GM21447 (cell line): ENCODE measurements around the gene TCOF1.

Experiments used
- ATAC-seq: cut with Tn5 transposase; IDR thresholded peaks from one replicate; pipeline ENCODE4 v1.9.1; 2021; ENCODE audit not compliant: unreplicated experiment

TCOF1 gene

DNA sequence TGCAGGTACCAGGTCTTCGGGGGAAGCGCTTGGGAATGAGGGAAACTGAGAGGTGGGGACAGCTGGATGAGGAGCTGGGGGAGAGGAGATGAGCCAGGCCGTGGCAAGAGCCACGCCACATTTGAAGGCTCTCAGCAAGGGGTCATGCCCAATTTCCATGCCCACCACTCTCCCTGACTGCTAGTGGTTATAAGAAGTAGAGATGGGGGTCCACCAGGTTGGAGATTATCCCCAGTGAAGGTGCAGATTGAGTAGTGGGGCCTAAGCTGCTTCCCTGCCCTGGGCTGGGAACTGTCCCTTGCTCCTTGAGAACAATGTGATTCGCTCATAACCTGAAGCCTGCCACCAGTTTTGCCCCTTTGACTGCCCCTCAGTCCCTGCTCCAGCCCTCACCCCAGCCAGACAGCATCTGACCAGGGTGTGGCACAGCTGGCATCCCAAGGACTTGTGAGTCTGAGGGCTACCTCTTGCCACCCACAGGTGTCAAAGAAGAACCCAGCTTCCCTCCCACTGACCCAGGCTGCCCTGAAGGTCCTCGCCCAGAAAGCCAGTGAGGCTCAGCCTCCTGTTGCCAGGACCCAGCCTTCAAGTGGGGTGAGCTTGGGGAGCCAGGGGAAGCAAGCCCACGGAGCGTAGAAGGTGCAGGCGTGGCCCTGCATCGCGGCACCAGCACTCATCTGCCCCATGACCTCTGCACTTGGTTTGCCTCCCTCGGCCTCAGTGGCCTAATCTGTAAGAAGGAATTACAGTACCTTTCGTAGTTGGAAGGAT, 33.8 kb downstream of the TCOF1 start:
- ATAC-seq: no peak

DNA sequence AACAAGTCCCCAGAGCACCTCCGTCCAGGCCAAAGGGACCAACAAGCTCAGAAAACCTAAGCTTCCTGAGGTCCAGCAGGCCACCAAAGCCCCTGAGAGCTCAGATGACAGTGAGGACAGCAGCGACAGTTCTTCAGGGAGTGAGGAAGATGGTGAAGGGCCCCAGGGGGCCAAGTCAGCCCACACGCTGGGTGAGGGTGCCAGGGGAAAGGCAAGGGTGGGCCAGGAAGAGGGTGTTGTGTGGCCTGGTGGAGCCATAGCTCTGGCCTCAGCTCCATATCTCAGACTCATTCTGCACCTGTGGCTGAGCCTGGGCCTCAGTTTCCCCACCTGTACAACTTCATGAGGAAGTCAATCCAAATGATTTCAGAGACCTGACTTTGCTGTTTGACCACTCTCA, 34.5 kb downstream of the TCOF1 start:
- no peak for ATAC-seq

DNA sequence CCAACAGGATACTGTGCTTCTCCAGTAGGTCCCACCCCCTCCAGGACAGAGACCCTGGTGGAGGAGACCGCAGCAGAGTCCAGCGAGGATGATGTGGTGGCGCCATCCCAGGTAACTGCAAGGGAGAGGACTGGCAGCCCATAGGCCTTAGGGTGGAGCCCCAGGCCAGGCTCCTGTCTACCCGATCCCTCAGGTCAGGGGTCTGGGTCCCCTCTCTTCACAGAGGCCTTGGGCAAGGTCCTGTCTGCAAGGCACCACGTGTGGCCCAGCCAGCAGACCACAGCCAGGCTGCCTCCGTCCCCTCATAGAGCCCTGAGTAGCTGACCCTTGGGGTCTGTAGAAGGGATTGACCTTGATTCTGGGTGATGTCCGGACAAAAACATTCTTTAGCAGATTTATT, 35.2 kb downstream of the TCOF1 start:
- ATAC-seq: no peak

DNA sequence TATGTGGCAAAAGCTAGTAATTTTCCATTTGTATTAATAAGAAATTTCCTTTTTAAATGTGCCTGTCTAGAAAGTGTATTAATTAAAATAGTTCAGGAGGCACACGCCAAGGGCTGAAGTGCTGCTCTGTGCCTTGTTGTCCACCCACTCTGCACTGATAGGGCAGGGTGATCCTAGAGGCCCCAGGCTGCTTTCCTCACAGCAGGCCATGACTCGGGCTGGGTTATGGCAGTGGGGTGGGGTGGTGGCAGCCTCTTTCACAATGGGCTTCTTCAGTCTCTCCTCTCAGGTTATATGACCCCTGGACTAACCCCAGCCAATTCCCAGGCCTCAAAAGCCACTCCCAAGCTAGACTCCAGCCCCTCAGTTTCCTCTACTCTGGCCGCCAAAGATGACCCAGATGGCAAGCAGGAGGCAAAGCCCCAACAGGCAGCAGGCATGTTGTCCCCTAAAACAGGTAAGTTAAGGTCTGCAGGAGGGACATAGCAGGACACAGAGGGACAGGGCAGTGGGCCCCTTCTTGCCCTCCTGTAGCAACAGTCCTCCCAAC, 35.7 kb downstream of the TCOF1 start:
- ATAC-seq: no peak

DNA sequence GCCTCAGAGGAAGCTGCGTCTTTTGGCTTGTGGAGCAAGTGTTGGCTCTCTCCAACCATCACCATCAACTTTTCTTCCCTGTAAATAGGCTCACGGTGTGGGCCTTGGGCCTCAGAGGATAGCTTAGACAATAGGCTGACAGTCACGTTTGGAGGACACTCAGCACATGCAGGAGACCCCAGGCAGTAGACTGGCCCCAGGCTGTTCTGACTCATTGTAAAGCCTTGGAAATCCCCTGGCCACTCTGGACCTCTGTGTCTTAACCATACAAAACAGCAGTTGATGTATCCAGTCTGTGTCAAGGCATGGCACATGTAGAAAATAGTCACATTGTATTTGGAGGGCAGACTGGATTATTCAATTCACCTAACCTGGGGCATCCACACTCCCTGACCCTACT, 36.6 kb downstream of the TCOF1 start:
- peak; percentile 47 for ATAC-seq

DNA sequence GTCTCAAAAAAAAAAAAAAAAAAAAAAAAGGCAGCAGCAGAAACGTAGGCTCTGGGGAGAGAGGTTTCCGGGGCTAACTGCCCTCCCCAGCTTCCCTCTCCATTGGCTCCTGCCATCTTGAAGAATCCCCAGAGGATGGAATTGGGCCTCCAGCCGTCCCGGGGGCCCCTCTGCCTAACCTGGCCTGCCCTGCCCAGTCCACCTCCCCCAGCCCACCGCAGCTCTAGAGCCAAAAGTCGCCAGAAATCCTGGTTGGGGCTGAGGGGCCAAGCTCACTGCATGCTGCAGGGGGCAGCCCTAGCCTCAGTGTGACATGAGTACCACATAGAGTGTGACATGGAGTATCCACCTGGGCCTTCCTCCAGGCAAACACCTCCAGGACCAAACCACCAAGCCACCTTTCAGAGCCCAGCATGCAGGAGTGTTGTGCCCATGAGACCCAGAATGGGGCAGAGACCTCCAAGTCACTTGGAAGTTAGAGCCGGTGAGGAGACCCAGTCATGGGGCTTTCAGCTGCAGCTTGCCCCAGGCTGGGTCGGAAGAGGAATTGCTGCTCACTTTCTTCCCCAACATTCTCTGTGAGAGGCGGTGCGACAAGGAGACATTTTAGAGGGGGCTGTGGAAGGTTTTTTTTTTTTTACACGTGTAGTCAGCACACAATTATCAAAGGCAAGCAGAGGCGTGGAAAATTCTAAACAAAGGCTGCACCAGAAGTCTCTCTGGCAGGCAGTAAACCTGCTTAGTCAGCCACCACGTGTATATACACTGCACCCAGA, 37.6 kb downstream of the TCOF1 start:
- no peak for ATAC-seq

DNA sequence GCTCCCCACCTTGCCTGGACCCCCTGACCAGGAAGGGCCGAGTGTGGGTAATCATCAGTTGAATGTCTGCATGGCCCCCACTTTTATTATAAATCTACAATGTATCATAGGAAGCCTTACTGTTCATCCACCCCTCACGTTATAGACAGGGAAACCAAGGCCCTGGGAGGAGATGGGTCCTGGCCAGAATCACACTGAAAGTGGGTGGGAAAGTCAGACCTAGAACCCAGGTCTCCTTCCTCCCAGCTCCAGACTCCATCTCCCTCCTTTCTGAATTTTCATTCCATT, 38.1 kb downstream of the TCOF1 start:
- no peak for ATAC-seq

DNA sequence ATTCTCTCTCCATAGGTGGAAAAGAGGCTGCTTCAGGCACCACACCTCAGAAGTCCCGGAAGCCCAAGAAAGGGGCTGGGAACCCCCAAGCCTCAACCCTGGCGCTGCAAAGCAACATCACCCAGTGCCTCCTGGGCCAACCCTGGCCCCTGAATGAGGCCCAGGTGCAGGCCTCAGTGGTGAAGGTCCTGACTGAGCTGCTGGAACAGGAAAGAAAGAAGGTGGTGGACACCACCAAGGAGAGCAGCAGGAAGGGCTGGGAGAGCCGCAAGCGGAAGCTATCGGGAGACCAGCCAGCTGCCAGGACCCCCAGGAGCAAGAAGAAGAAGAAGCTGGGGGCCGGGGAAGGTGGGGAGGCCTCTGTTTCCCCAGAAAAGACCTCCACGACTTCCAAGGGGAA, 38.8 kb downstream of the TCOF1 start:
- no peak for ATAC-seq

DNA sequence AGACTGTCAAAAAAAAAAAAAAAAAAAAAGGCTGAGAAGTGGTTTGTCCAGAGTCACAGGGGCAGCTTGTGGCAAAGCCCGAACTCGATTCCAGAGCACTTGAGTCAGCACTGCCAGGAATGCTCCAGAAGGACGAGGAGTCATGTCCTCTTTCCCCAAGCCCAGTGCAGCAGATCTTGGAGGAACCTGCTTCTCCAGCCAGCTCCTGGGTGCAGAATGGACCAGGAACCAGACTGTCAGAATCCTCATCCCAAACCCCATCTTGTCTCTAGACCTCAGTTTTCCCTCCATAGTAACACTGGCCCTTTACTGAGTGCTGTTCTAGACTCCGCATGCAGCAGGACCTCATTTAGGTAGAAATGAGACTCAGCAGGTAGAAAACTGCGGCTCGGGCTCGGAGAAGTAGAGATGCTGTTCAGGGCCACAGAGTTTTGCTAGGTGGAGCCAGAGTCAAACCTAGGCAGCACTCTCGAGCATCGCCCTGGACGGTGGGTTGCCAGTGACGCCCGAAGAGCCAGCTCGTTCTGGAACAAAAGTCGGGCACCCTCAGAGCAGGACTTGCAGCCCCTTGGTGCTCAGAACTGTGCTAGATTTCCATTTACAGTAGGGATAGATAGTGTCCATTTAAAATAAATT, 39.8 kb downstream of the TCOF1 start:
- no peak for ATAC-seq

DNA sequence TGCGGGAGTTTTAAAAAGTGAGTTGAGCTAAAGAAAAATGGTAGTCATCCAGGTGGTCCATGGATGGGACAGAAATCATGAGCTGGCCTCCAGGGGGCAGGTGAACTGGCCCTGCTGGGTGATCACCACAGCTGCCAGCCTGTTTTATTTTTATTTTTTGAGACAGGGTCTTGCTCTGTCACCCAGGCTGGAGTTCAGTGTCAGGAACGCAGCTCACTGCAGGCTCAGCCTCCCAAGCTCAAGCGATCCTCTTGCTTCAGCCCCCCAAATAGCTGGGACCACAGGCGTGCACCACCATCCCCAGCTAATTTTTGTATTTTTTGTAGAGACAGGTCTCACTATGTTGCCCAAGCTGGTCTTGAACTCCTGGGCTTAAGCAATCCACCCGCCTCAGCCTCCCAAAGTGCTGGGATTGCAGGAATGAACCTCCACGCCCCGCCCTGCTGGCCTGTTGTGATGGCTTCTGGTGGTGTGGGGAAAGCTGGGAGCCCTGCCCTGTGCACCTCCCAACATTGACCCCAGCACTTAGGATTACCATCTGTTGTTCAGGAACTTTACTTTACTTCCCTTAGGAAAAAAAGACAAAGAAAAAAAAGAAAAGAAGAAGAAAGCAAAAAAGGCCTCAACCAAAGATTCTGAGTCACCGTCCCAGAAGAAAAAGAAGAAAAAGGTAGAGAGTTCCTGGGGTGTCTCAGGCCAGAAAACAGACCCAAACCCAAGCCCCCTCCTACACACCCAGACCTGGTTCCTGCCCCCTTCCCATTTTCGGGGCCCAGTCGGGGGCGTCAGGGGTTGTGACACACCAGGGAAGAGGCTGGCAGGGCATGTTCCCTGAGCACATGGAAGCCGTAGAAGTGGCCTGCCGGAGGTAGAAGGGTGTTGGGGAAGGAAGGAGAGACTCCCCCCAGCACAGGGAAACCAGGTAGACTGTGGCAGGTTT, 40.6 kb downstream of the TCOF1 start:
- no peak for ATAC-seq

DNA sequence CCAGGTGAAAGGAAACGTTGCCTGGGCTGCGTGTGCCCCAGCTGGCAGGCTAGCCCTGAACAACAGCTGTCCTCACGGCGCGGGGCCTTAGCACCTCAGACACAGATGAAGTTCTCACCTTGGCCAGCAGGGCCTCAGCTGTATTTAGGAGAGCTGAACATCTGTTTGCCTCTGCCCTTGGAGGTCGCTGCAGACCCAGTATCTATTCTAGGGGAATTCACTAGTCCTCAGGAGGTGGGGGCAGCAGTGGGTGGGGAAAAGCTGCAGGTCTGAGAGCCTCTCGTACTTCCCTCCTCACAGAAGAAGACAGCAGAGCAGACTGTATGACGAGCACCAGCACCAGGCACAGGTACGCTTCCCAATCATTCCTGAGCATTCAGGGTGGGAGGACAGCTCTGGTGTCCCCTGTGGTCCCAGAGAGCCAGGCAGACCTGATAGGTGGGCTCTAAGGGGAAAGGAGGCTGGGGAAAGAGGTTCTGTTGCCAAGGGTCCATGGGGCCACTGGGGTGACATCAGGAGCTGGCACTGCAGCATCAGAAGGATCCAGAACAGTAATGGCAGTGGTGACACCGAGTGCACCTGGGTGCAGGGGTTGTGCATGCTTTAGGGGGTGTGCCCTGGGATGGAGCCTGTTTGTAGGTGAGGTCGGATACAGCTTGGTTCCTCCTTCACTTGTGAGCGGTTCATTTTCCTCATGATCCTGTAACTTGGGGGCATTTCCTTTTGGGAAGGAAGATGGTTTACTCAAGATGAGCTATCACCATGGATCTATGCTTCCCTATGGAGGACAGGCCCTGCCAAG, 41.4 kb downstream of the TCOF1 start:
- ATAC-seq: no peak

DNA sequence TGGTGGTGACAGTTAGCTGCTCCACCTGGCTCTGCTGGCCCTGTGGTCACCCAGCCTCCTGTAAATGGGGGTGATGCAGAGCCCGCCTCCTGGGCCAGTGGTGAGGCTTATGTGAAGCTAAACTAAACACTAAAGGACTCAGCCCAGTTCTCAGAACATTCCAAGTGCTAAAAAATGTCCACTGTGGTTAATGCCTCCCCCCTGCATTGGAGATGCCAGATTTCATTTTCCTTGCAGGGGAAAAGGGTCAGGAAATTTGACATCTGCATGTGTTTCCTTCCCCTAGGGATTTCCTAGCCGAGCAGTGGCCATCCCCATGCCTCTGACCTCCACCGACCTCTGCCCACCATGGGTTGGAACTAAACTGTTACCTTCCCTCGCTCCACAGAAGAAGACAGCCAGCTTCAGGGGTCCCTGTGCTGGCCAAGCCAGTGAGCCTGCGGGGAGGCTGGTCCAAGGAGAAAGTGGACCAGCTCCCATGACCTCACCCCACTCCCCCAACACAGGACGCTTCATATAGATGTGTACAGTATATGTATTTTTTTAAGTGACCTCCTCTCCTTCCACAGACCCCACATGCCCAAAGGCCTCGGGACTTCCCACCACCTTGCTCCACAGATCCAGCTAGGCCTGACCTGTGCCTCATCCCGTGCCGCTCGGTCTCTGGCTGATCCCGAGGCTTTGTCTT, 42.2 kb downstream of the TCOF1 start:
- ATAC-seq: no peak

DNA sequence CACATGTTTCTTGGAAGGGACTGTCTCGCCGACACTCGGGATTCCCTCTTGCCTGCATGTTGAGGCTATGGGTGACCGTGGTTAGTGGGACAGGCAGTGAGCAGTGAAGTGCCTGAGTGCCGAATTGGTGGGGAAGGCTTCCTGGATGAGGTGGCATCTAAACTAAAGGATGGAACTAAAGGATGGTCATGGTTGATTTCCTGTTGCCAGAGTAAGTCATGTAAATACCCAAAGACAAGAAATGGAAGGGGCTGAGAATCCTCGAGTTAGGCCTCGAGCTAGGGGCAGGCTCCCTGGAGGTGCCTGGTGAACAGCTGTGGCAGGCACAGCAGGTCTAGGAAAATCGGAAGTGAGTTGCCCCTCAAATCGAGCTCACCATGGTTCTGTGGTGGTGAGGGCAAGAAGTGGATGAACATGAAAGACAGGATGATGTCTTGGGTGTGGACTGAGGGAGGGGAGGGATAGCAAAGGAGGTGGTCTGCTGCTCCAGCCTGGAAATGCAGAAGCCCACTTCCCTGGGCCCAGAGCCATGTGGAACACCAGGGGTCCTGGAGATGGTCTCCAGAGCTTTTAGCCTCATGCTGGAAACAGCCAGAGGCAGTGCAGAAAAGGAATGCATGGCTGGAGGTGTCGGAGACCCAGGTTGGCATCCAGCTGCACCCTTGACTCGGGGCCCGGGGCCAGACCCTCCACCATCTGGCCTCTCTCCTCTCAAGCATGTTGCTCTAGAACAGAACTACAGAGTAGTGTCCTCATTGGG, 43.0 kb downstream of the TCOF1 start:
- no peak for ATAC-seq

DNA sequence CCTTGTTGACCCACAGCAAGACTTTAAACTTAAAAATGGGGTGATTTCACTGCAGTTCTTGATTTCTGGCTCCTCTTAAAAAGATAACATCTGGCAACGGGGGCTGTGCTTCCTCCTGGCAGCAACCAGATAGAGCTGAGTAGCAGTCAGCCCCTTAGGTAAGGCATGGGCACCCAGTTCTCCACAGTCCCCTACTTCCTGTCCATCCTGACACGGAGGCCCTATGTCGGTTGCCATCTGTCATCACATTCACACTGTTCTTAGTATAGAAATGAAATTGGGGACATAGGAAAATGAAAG, 43.5 kb downstream of the TCOF1 start:
- ATAC-seq: no peak

DNA sequence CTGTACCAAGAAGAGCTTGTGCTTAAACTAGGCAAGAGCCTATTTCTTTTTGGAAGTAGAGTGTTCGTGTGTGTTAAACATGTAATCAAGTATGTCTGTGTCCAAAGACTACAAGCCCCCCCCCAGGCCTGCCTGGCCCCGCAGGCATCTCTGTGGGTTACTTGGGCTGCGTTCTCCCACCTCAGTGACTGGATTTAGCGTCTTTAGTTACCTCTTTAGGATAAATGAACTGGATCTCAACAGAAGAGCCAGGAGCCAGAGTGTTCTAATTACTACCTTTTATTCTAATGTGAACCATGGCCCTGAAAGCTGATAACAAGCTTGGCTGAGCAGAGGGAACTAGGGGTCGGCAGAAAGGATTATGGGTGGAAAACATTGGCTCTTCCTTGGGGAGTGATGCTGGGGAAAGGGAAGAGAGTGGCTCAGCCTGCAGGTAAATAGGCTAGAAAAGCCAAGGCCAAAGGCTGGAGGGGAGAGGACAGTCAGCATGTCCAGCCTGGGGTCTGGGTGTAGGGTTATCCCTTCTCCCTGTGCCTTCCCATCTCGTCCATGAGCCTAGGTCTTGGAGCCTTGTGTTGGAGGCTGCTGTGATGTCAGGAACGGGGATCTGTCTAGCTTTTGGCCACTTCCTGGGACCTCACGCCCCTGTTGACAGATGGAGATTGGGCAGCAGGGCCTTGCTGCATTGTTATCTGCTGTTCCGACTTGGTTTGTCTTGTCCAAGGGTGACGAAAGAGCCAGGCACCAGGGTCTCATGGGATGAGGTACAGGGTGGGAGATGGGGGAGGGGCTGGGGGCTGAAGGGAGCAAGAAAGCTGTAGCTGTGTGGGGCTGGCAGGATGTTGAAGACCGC, 44.1 kb downstream of the TCOF1 start:
- ATAC-seq: no peak

DNA sequence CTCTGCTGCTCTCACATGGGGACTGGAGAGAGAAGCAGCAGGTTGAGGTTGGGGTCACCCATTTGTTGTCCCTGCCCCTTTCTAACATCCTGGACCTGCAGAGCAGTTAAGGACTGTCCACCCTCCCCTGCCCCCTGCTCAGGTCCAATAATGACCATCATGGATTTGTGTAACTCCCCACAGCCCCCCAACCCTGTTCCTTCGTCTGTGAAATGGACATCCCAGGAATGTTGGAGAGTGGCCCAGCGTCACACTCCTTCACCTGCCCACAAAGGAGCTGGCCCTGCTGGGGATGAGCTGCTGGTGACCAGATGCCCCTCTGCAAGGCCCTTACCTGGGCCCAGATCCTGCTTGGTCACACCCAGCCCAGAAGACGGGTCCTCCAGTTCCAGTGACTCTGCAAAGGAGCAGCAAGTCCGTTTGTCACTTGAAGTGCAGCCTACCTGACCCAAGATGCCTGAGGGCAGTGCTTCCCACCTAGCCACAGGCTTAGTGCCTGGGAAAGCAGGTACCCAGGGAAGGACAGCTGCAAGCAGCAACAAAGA, 44.8 kb downstream of the TCOF1 start:
- ATAC-seq: no peak

DNA sequence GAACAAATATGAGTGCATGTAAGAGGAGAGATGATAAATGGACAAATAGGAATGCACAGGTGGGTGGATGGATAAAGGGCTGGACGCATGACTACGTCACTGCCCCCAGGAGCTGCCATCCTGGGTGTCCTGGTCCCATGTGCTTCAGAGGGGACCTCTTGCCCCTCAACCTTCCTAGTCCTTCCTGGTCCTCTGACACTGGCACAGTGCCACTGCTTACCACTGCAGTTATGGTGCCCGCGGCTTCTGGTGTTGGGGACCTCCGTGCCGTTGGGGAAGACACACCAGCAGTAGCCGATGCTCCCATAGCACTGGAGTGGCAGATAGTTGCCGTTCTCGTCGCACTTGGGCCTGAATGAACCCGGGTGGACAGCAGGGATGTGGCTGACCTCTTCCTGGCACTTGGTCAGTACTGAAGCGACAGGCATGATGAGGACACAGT, 45.4 kb downstream of the TCOF1 start:
- ATAC-seq: no peak

DNA sequence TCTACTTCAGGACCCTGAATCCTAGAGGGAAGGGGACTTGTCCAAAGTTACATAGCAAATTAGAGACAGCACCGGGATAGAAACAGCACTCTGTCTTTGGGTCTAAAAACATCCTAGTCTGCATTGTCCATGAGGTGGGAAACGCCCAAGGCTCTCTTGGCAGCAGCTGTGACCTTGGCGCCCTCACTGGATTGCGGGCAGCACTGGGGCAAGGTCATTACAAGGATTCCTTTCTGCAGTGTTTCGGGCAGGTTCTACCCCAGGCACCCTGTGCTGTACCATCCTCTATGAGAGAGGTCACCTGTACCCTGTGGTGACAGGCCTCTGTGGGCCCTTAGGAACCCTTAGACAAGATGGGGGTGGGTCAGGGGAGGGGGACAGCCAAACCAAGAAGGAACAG, 46.6 kb downstream of the TCOF1 start:
- no peak for ATAC-seq
